IgD-negative memory B cell (primary cell): ENCODE measurements around the gene TJAP1. TPM values are rescaled to one million over a fixed set of nuclear protein-coding genes. Genes with fewer than 3 reads are reported as not detected.

Experiments used
- H3K27ac Mint-ChIP-seq, 3 donors: one replicate each; pipeline ENCODE4 v1.8.0; 2020 to 2022; ENCODE audit warnings: mild to moderate bottlenecking in 3 of 3, mixed read lengths in 3 of 3, moderate library complexity in 1 of 3
- H3K27me3 Mint-ChIP-seq: one replicate; pipeline ENCODE4 v1.8.0; 2021; ENCODE audit warnings: mixed read lengths
- H3K36me3 Mint-ChIP-seq: one replicate; pipeline ENCODE4 v1.8.0; 2020; ENCODE audit warnings: mild to moderate bottlenecking, mixed read lengths
- H3K4me1 Mint-ChIP-seq, 3 donors: one replicate each; pipeline ENCODE4 v1.8.0; 2020 to 2022; ENCODE audit warnings: mixed read lengths in 3 of 3, mild to moderate bottlenecking in 1 of 3
- H3K4me3 Mint-ChIP-seq, 4 donors: one replicate each; pipeline ENCODE4 v1.8.0; 2020 to 2022; ENCODE audit warnings: mild to moderate bottlenecking in 4 of 4, mixed read lengths in 4 of 4, moderate library complexity in 3 of 4
- H3K9me3 Mint-ChIP-seq, 3 donors: one replicate each; pipeline ENCODE4 v1.8.0; 2020 to 2021; ENCODE audit warnings: mixed read lengths in 3 of 3, mild to moderate bottlenecking in 1 of 3
- polyA plus RNA-seq: library from polyadenylated mRNA; unstranded; fragments of 300-500 nt; fragmentation: Illumina TruSeq; gene quantifications from one replicate; pipeline ENCODE4 v1.2.3, GENCODE V29; 2021

Gene TJAP1
- polyA plus RNA-seq, 1 donor from 2014 or later: 9.2 TPM

GRCh38 chr6:43481591-43482236 is 4.3 kb downstream of the TJAP1 start:
- no peaks in the 10 kb centered on the region for H3K9me3 Mint-ChIP-seq
- H3K4me1 Mint-ChIP-seq: peaks cover 22 to 40% (median 30%) of the 10 kb centered on the region in 3 donors
- peak overlapping the region in 1 of 3 donors; percentile 54 for H3K27ac Mint-ChIP-seq
- no peaks in the 10 kb centered on the region for H3K36me3 Mint-ChIP-seq
- peak overlapping the region in 1 of 4 donors; percentile 54 for H3K4me3 Mint-ChIP-seq
- H3K27me3 Mint-ChIP-seq: no peaks in the 10 kb centered on the region

- H3K27me3 Mint-ChIP-seq: no peaks in the 10 kb centered on the region
- H3K36me3 Mint-ChIP-seq: peaks cover 4% of the 10 kb centered on the region
- no peak overlapping the region for H3K4me3 Mint-ChIP-seq
- peaks cover 0 to 8% (median 6%) of the 10 kb centered on the region in 3 donors for H3K4me1 Mint-ChIP-seq
- no peak overlapping the region for H3K27ac Mint-ChIP-seq
- no peaks in the 10 kb centered on the region for H3K9me3 Mint-ChIP-seq
Measured at GRCh38 chr6:43488667-43489276, 11.4 kb downstream of the TJAP1 start.

- peaks cover 0 to 8% (median 6%) of the 10 kb centered on the region in 3 donors for H3K4me1 Mint-ChIP-seq
- peak overlapping the region in 1 of 3 donors; percentile 51 for H3K27ac Mint-ChIP-seq
- peaks cover 4% of the 10 kb centered on the region for H3K36me3 Mint-ChIP-seq
- H3K9me3 Mint-ChIP-seq: no peaks in the 10 kb centered on the region
- H3K27me3 Mint-ChIP-seq: no peaks in the 10 kb centered on the region
- no peak overlapping the region for H3K4me3 Mint-ChIP-seq
Measured at GRCh38 chr6:43489277-43490072, 12.1 kb downstream of the TJAP1 start.

GRCh38 chr6:43490523-43490939 is 13.2 kb downstream of the TJAP1 start:
- Mint-ChIP-seq H3K4me3 (no peak overlapping the region), H3K36me3 (peaks cover 4% of the 10 kb centered on the region), H3K9me3 (no peaks in the 10 kb centered on the region), H3K27me3 (no peaks in the 10 kb centered on the region), H3K4me1 (peaks cover 0 to 9% (median 5%) of the 10 kb centered on the region in 3 donors), H3K27ac (peak overlapping the region in 1 of 3 donors; percentile 51)

GRCh38 chr6:43491750-43492661 is 14.6 kb downstream of the TJAP1 start:
- Mint-ChIP-seq H3K9me3 (no peaks in the 10 kb centered on the region), H3K36me3 (peaks cover 4% of the 10 kb centered on the region), H3K4me1 (peaks cover 0 to 9% (median 5%) of the 10 kb centered on the region in 3 donors), H3K27ac (no peak overlapping the region), H3K27me3 (no peaks in the 10 kb centered on the region), H3K4me3 (no peak overlapping the region)

GRCh38 chr6:43492673-43493072 is 15.3 kb downstream of the TJAP1 start:
- Mint-ChIP-seq H3K9me3 (no peaks in the 10 kb centered on the region), H3K27me3 (no peaks in the 10 kb centered on the region), H3K27ac (no peak overlapping the region), H3K36me3 (peaks cover 4% of the 10 kb centered on the region), H3K4me3 (no peak overlapping the region), H3K4me1 (peaks cover 0 to 9% (median 5%) of the 10 kb centered on the region in 3 donors)

GRCh38 chr6:43493230-43493629 is 15.9 kb downstream of the TJAP1 start:
- Mint-ChIP-seq H3K4me1 (peaks cover 0 to 8% (median 5%) of the 10 kb centered on the region in 3 donors), H3K9me3 (no peaks in the 10 kb centered on the region), H3K27ac (peak overlapping the region in 1 of 3 donors; percentile 59), H3K36me3 (peaks cover 4% of the 10 kb centered on the region), H3K4me3 (no peak overlapping the region), H3K27me3 (no peaks in the 10 kb centered on the region)

GRCh38 chr6:43493833-43494232 is 16.5 kb downstream of the TJAP1 start:
- no peaks in the 10 kb centered on the region for H3K27me3 Mint-ChIP-seq
- H3K4me1 Mint-ChIP-seq: peaks cover 0 to 8% (median 5%) of the 10 kb centered on the region in 3 donors
- no peaks in the 10 kb centered on the region for H3K9me3 Mint-ChIP-seq
- H3K4me3 Mint-ChIP-seq: no peak overlapping the region
- no peak overlapping the region for H3K27ac Mint-ChIP-seq
- peaks cover 3% of the 10 kb centered on the region for H3K36me3 Mint-ChIP-seq

- H3K36me3 Mint-ChIP-seq: no peaks in the 10 kb centered on the region
- H3K4me1 Mint-ChIP-seq: peaks cover 0 to 5% (median 5%) of the 10 kb centered on the region in 3 donors
- H3K27me3 Mint-ChIP-seq: no peaks in the 10 kb centered on the region
- no peak overlapping the region for H3K4me3 Mint-ChIP-seq
- no peak overlapping the region for H3K27ac Mint-ChIP-seq
- no peaks in the 10 kb centered on the region for H3K9me3 Mint-ChIP-seq
Measured at GRCh38 chr6:43494321-43494720, 17.0 kb downstream of the TJAP1 start.

GRCh38 chr6:43494766-43495165 is 17.4 kb downstream of the TJAP1 start:
- H3K4me3 Mint-ChIP-seq: no peak overlapping the region

GRCh38 chr6:43495409-43495941 is 18.1 kb downstream of the TJAP1 start:
- no peak overlapping the region for H3K4me3 Mint-ChIP-seq
- peaks cover 0 to 5% (median 3%) of the 10 kb centered on the region in 3 donors for H3K4me1 Mint-ChIP-seq
- H3K27me3 Mint-ChIP-seq: no peaks in the 10 kb centered on the region
- H3K36me3 Mint-ChIP-seq: no peaks in the 10 kb centered on the region
- no peaks in the 10 kb centered on the region for H3K9me3 Mint-ChIP-seq
- H3K27ac Mint-ChIP-seq: peak overlapping the region in 1 of 3 donors; percentile 16

More at GRCh38 chr6:43494766-43495165, 17.4 kb downstream of the TJAP1 start:
- Mint-ChIP-seq H3K27ac (peak overlapping the region in 1 of 3 donors; percentile 16), H3K4me1 (peaks cover 0 to 5% (median 5%) of the 10 kb centered on the region in 3 donors), H3K36me3 (no peaks in the 10 kb centered on the region), H3K9me3 (no peaks in the 10 kb centered on the region), H3K27me3 (no peaks in the 10 kb centered on the region)

GRCh38 chr6:43496370-43497128 is 19.2 kb downstream of the TJAP1 start:
- no peaks in the 10 kb centered on the region for H3K27me3 Mint-ChIP-seq
- H3K9me3 Mint-ChIP-seq: no peaks in the 10 kb centered on the region
- H3K27ac Mint-ChIP-seq: no peak overlapping the region
- H3K4me3 Mint-ChIP-seq: no peak overlapping the region
- H3K4me1 Mint-ChIP-seq: peaks cover 0 to 5% (median 3%) of the 10 kb centered on the region in 3 donors
- H3K36me3 Mint-ChIP-seq: peaks cover 1% of the 10 kb centered on the region

- H3K9me3 Mint-ChIP-seq: no peaks in the 10 kb centered on the region
- H3K4me3 Mint-ChIP-seq: no peak overlapping the region
- H3K4me1 Mint-ChIP-seq: peaks cover 0 to 5% (median 3%) of the 10 kb centered on the region in 3 donors
- H3K27me3 Mint-ChIP-seq: no peaks in the 10 kb centered on the region
- peaks cover 1% of the 10 kb centered on the region for H3K36me3 Mint-ChIP-seq
- peak overlapping the region in 1 of 3 donors; percentile 39 for H3K27ac Mint-ChIP-seq
Measured at GRCh38 chr6:43497129-43497396, 19.7 kb downstream of the TJAP1 start.

- no peak overlapping the region for H3K27ac Mint-ChIP-seq
- H3K9me3 Mint-ChIP-seq: no peaks in the 10 kb centered on the region
- peaks cover 0 to 3% (median 2%) of the 10 kb centered on the region in 3 donors for H3K4me1 Mint-ChIP-seq
- peaks cover 1% of the 10 kb centered on the region for H3K36me3 Mint-ChIP-seq
- H3K4me3 Mint-ChIP-seq: no peak overlapping the region
- H3K27me3 Mint-ChIP-seq: no peaks in the 10 kb centered on the region
Measured at GRCh38 chr6:43497689-43498088, 20.3 kb downstream of the TJAP1 start.
